ENCODE measurements around the gene GATA5.
"Not testable (repeated sequence)": the region's sequence is repeated elsewhere in the genome, so short reads cannot be mapped to it uniquely, and the experiment has no call there.

The GATA5 gene

GRCh38 chr20:62494537-62494936 is 18.7 kb upstream of the GATA5 start:
- H3K4ac ChIP-seq (ENCODE audit: low read depth, low read length) = no peak overlapping the region
- H4K5ac ChIP-seq (ENCODE audit: low read length) = no peak overlapping the region
- no peak overlapping the region for H3K18ac ChIP-seq (ENCODE audit: low read length)
- no peak for DNase-seq
- peak overlapping the region; percentile 17 for H3K56ac ChIP-seq (ENCODE audit: low read length)
- H3K9ac ChIP-seq (ENCODE audit: low read length) = no peak overlapping the region
- no peak overlapping the region for H4K8ac ChIP-seq (ENCODE audit: low read depth, low read length)
- H3K27ac ChIP-seq (ENCODE audit: low read depth, low read length) = no peak overlapping the region
- H2AK5ac ChIP-seq (ENCODE audit: low read length) = no peak overlapping the region
- no peak overlapping the region for H3K4me2 ChIP-seq (ENCODE audit: low read length)
- no peak overlapping the region for H3K4me3 ChIP-seq (ENCODE audit: low read length)
- no peaks in the 10 kb centered on the region for H3K27me3 ChIP-seq (ENCODE audit: insufficient read depth, low read length, poor library complexity)
- H2BK5ac ChIP-seq (ENCODE audit: low read length) = no peak overlapping the region
- no peaks in the 10 kb centered on the region for H3K79me2 ChIP-seq (ENCODE audit: control insufficient read depth, insufficient read depth, low read length)
- H2BK15ac ChIP-seq (replicated peaks; ENCODE audit: low read depth) = no peak overlapping the region
- no peaks in the 10 kb centered on the region for H3K4me1 ChIP-seq (ENCODE audit: control insufficient read depth, low read depth, low read length)
- H3K23ac ChIP-seq (ENCODE audit: low read length) = no peak overlapping the region
- WGBS (ENCODE audit: extremely low coverage, insufficient coverage, low lambda C conversion rate) = no CpG with 5 or more reads among the region's 7 CpGs
- no peak overlapping the region for H2BK120ac ChIP-seq (ENCODE audit: low read depth, low read length)
- H3K36me3 ChIP-seq (ENCODE audit: control insufficient read depth, insufficient read depth, low read length) = no peaks in the 10 kb centered on the region
- H3K79me1 ChIP-seq (ENCODE audit: low read length) = no peaks in the 10 kb centered on the region

- Histone ChIP-seq H3K4me1 (ENCODE audit: control insufficient read depth, low read depth, low read length) (no peaks in the 10 kb centered on the region), H4K8ac (ENCODE audit: low read depth, low read length) (no peak overlapping the region), H3K79me1 (ENCODE audit: low read length) (no peaks in the 10 kb centered on the region), H3K4me3 (ENCODE audit: low read length) (no peak overlapping the region), H4K5ac (ENCODE audit: low read length) (no peak overlapping the region), H3K56ac (ENCODE audit: low read length) (no peak overlapping the region), H3K36me3 (ENCODE audit: control insufficient read depth, insufficient read depth, low read length) (no peaks in the 10 kb centered on the region), H3K4ac (ENCODE audit: low read depth, low read length) (no peak overlapping the region), H3K79me2 (ENCODE audit: control insufficient read depth, insufficient read depth, low read length) (no peaks in the 10 kb centered on the region), H3K18ac (ENCODE audit: low read length) (no peak overlapping the region), H3K9ac (ENCODE audit: low read length) (no peak overlapping the region), H2BK120ac (ENCODE audit: low read depth, low read length) (no peak overlapping the region), H3K23ac (ENCODE audit: low read length) (no peak overlapping the region), H2BK5ac (ENCODE audit: low read length) (no peak overlapping the region), H3K27ac (ENCODE audit: low read depth, low read length) (no peak overlapping the region), H2BK15ac (replicated peaks; ENCODE audit: low read depth) (no peak overlapping the region), H3K4me2 (ENCODE audit: low read length) (no peak overlapping the region), H2AK5ac (ENCODE audit: low read length) (no peak overlapping the region), H3K27me3 (ENCODE audit: insufficient read depth, low read length, poor library complexity) (no peaks in the 10 kb centered on the region)
- WGBS (ENCODE audit: extremely low coverage, insufficient coverage, low lambda C conversion rate) = no CpG with 5 or more reads among the region's 10 CpGs
- DNase-seq = no peak
These were observed 18.1 kb upstream of the GATA5 start for GRCh38 chr20:62493886-62494285.

GRCh38 chr20:62493253-62493885 is 17.6 kb upstream of the GATA5 start:
- H3K27ac ChIP-seq (ENCODE audit: low read depth, low read length) = no peak overlapping the region
- no peak overlapping the region for H3K23ac ChIP-seq (ENCODE audit: low read length)
- no peaks in the 10 kb centered on the region for H3K27me3 ChIP-seq (ENCODE audit: insufficient read depth, low read length, poor library complexity)
- no peak overlapping the region for H4K5ac ChIP-seq (ENCODE audit: low read length)
- H4K8ac ChIP-seq (ENCODE audit: low read depth, low read length) = no peak overlapping the region
- WGBS (ENCODE audit: extremely low coverage, insufficient coverage, low lambda C conversion rate) = no CpG with 5 or more reads among the region's 15 CpGs
- no peaks in the 10 kb centered on the region for H3K4me1 ChIP-seq (ENCODE audit: control insufficient read depth, low read depth, low read length)
- H2AK5ac ChIP-seq (ENCODE audit: low read length) = no peak overlapping the region
- no peak overlapping the region for H2BK120ac ChIP-seq (ENCODE audit: low read depth, low read length)
- H3K9ac ChIP-seq (ENCODE audit: low read length) = no peak overlapping the region
- no peak overlapping the region for H3K4me2 ChIP-seq (ENCODE audit: low read length)
- no peak overlapping the region for H3K56ac ChIP-seq (ENCODE audit: low read length)
- no peaks in the 10 kb centered on the region for H3K79me2 ChIP-seq (ENCODE audit: control insufficient read depth, insufficient read depth, low read length)
- no peak overlapping the region for H2BK5ac ChIP-seq (ENCODE audit: low read length)
- DNase-seq = no peak
- H3K4me3 ChIP-seq (ENCODE audit: low read length) = no peak overlapping the region
- H3K36me3 ChIP-seq (ENCODE audit: control insufficient read depth, insufficient read depth, low read length) = no peaks in the 10 kb centered on the region
- H3K18ac ChIP-seq (ENCODE audit: low read length) = no peak overlapping the region
- H3K4ac ChIP-seq (ENCODE audit: low read depth, low read length) = no peak overlapping the region
- no peak overlapping the region for H2BK15ac ChIP-seq (replicated peaks; ENCODE audit: low read depth)
- H3K79me1 ChIP-seq (ENCODE audit: low read length) = no peaks in the 10 kb centered on the region

- Histone ChIP-seq H3K4ac (ENCODE audit: low read depth, low read length) (no peak overlapping the region), H3K4me1 (ENCODE audit: control insufficient read depth, low read depth, low read length) (peaks cover 3% of the 10 kb centered on the region), H3K4me3 (ENCODE audit: low read length) (no peak overlapping the region), H2BK5ac (ENCODE audit: low read length) (no peak overlapping the region), H3K36me3 (ENCODE audit: control insufficient read depth, insufficient read depth, low read length) (no peaks in the 10 kb centered on the region), H2BK15ac (replicated peaks; ENCODE audit: low read depth) (no peak overlapping the region), H3K79me2 (ENCODE audit: control insufficient read depth, insufficient read depth, low read length) (no peaks in the 10 kb centered on the region), H3K27ac (ENCODE audit: low read depth, low read length) (no peak overlapping the region), H3K23ac (ENCODE audit: low read length) (no peak overlapping the region), H2BK120ac (ENCODE audit: low read depth, low read length) (no peak overlapping the region), H3K79me1 (ENCODE audit: low read length) (no peaks in the 10 kb centered on the region), H3K4me2 (ENCODE audit: low read length) (no peak overlapping the region), H3K27me3 (ENCODE audit: insufficient read depth, low read length, poor library complexity) (no peaks in the 10 kb centered on the region), H3K18ac (ENCODE audit: low read length) (no peak overlapping the region), H4K5ac (ENCODE audit: low read length) (no peak overlapping the region), H4K8ac (ENCODE audit: low read depth, low read length) (no peak overlapping the region), H3K9ac (ENCODE audit: low read length) (no peak overlapping the region), H3K56ac (ENCODE audit: low read length) (no peak overlapping the region), H2AK5ac (ENCODE audit: low read length) (no peak overlapping the region)
- no CpG with 5 or more reads among the region's 10 CpGs for WGBS (ENCODE audit: extremely low coverage, insufficient coverage, low lambda C conversion rate)
- no peak for DNase-seq
These were observed 16.9 kb upstream of the GATA5 start for GRCh38 chr20:62492711-62493110.

GRCh38 chr20:62490783-62491182 is 15.0 kb upstream of the GATA5 start:
- not testable (repeated sequence) for H2BK5ac ChIP-seq (ENCODE audit: low read length); H3K4me1 ChIP-seq (ENCODE audit: control insufficient read depth, low read depth, low read length); H2BK15ac ChIP-seq (replicated peaks; ENCODE audit: low read depth); H3K27ac ChIP-seq (ENCODE audit: low read depth, low read length); H2AK5ac ChIP-seq (ENCODE audit: low read length); H4K8ac ChIP-seq (ENCODE audit: low read depth, low read length); H3K18ac ChIP-seq (ENCODE audit: low read length); H3K23ac ChIP-seq (ENCODE audit: low read length); H3K27me3 ChIP-seq (ENCODE audit: insufficient read depth, low read length, poor library complexity); H3K36me3 ChIP-seq (ENCODE audit: control insufficient read depth, insufficient read depth, low read length); H3K4ac ChIP-seq (ENCODE audit: low read depth, low read length); H3K79me2 ChIP-seq (ENCODE audit: control insufficient read depth, insufficient read depth, low read length); H4K5ac ChIP-seq (ENCODE audit: low read length); H3K79me1 ChIP-seq (ENCODE audit: low read length); H2BK120ac ChIP-seq (ENCODE audit: low read depth, low read length); H3K4me2 ChIP-seq (ENCODE audit: low read length); H3K9ac ChIP-seq (ENCODE audit: low read length); DNase-seq; H3K4me3 ChIP-seq (ENCODE audit: low read length); H3K56ac ChIP-seq (ENCODE audit: low read length)
- no CpG with 5 or more reads among the region's 4 CpGs for WGBS (ENCODE audit: extremely low coverage, insufficient coverage, low lambda C conversion rate)

- no peak overlapping the region for H3K4me2 ChIP-seq (ENCODE audit: low read length)
- H2BK120ac ChIP-seq (ENCODE audit: low read depth, low read length) = no peak overlapping the region
- no peak overlapping the region for H3K23ac ChIP-seq (ENCODE audit: low read length)
- H3K4ac ChIP-seq (ENCODE audit: low read depth, low read length) = no peak overlapping the region
- no peak overlapping the region for H3K4me3 ChIP-seq (ENCODE audit: low read length)
- H3K9ac ChIP-seq (ENCODE audit: low read length) = no peak overlapping the region
- H4K8ac ChIP-seq (ENCODE audit: low read depth, low read length) = no peak overlapping the region
- no peaks in the 10 kb centered on the region for H3K27me3 ChIP-seq (ENCODE audit: insufficient read depth, low read length, poor library complexity)
- no peaks in the 10 kb centered on the region for H3K36me3 ChIP-seq (ENCODE audit: control insufficient read depth, insufficient read depth, low read length)
- no peak overlapping the region for H2BK5ac ChIP-seq (ENCODE audit: low read length)
- no peak overlapping the region for H4K5ac ChIP-seq (ENCODE audit: low read length)
- WGBS (ENCODE audit: extremely low coverage, insufficient coverage, low lambda C conversion rate) = no CpG with 5 or more reads among the region's 8 CpGs
- no peak overlapping the region for H3K56ac ChIP-seq (ENCODE audit: low read length)
- no peak overlapping the region for H3K18ac ChIP-seq (ENCODE audit: low read length)
- H3K4me1 ChIP-seq (ENCODE audit: control insufficient read depth, low read depth, low read length) = peaks cover 12% of the 10 kb centered on the region
- no peak for DNase-seq
- H3K27ac ChIP-seq (ENCODE audit: low read depth, low read length) = no peak overlapping the region
- H3K79me1 ChIP-seq (ENCODE audit: low read length) = no peaks in the 10 kb centered on the region
- no peak overlapping the region for H2AK5ac ChIP-seq (ENCODE audit: low read length)
- no peak overlapping the region for H2BK15ac ChIP-seq (replicated peaks; ENCODE audit: low read depth)
- no peaks in the 10 kb centered on the region for H3K79me2 ChIP-seq (ENCODE audit: control insufficient read depth, insufficient read depth, low read length)
These were observed 14.1 kb upstream of the GATA5 start for GRCh38 chr20:62489932-62490263.

Data from mesendoderm (in vitro differentiated cells).